Neural crest cell (in vitro differentiated cells): ENCODE results near the gene RTKN. TPM values are rescaled to one million over a fixed set of nuclear protein-coding genes. Genes with fewer than 3 reads are reported as not detected.

Source experiments
- DNase-seq: peaks from one replicate; pipeline ENCODE4 v3.0.0; 2021; ENCODE audit warnings: low read depth, mixed read lengths, low spot score
- H3K27ac Mint-ChIP-seq: one replicate; pipeline ENCODE4 v1.8.0; 2021; ENCODE audit warnings: mild to moderate bottlenecking, mixed read lengths; ENCODE audit not compliant: unreplicated experiment
- H3K27me3 Mint-ChIP-seq: 2 replicates; pipeline ENCODE4 v1.8.0; 2021; ENCODE audit warnings: low read depth, mild to moderate bottlenecking, mixed read lengths
- H3K36me3 Mint-ChIP-seq: 2 replicates; pipeline ENCODE4 v1.8.0; 2021; ENCODE audit warnings: low read depth, mild to moderate bottlenecking, mixed read lengths
- H3K4me1 Mint-ChIP-seq: 2 replicates; pipeline ENCODE4 v1.8.0; 2021; ENCODE audit warnings: mixed read lengths
- H3K4me3 Mint-ChIP-seq: one replicate; pipeline ENCODE4 v1.8.0; 2021; ENCODE audit warnings: mild to moderate bottlenecking, mixed read lengths
- H3K9me3 Mint-ChIP-seq: 2 replicates; pipeline ENCODE4 v1.8.0; 2021; ENCODE audit warnings: mixed read lengths
- total RNA-seq: library from RNA; stranded (reverse); gene quantifications from 2 replicates; pipeline ENCODE4 v1.2.1, GENCODE V29; 2021
- TF ChIP-seq, protein P1 (sequence below): fragments of 200-600 bp; sonication (generic); conservative IDR thresholded peaks from 2 replicates; pipeline ENCODE4 v1.5.0; 2021; ENCODE audit warnings: antibody characterized with exemption, mild to moderate bottlenecking

RTKN gene
- total RNA-seq, 1 donor from 2014 or later, result 62.0 TPM

DNA sequence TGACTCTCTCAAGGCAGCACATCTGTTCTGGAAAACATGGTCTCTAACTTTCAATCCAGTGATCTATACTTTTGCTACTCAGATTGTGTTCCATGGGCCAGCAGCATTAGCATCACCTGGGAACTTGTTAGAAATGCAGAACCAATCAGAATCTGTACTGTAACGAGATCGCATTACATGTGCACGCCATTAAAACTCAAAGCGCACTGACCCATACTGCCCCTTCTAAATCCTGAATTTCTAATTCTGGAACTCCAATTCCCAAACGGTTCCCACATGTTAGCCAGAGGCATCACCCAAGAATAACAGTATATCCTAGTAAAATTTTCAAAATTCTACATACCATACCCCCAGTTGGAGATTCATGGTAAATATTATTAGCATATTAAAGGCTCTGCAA is 51.1 kb downstream of the RTKN start:
- DNase-seq, result no peak
- Mint-ChIP-seq H3K4me3 (no peak overlapping the region), H3K36me3 (no peaks in the 10 kb centered on the region), H3K27me3 (peaks cover 6% of the 10 kb centered on the region), H3K4me1 (no peaks in the 10 kb centered on the region), H3K9me3 (no peaks in the 10 kb centered on the region), H3K27ac (no peak overlapping the region)
- TF ChIP-seq, protein P1, sequence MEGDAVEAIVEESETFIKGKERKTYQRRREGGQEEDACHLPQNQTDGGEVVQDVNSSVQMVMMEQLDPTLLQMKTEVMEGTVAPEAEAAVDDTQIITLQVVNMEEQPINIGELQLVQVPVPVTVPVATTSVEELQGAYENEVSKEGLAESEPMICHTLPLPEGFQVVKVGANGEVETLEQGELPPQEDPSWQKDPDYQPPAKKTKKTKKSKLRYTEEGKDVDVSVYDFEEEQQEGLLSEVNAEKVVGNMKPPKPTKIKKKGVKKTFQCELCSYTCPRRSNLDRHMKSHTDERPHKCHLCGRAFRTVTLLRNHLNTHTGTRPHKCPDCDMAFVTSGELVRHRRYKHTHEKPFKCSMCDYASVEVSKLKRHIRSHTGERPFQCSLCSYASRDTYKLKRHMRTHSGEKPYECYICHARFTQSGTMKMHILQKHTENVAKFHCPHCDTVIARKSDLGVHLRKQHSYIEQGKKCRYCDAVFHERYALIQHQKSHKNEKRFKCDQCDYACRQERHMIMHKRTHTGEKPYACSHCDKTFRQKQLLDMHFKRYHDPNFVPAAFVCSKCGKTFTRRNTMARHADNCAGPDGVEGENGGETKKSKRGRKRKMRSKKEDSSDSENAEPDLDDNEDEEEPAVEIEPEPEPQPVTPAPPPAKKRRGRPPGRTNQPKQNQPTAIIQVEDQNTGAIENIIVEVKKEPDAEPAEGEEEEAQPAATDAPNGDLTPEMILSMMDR, result no peak

DNA sequence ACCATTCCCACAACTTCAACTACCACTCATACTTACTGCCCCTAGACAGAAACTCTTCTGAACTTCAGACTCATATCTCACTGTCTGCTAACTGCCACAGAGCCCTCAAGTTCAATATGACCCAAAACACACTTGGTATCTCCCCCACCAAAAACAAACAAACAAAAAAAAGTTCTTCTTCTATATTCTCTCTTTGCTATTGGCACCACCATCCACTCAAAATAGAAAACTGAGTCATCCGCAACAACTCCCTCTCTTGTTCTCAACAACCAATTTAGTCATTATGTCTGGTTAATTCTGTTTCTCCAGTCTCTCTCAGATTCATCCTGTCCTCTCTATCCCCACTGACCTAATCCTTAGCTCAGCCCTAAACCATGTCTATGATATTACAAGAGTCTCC is 54.4 kb downstream of the RTKN start:
- H3K27me3 Mint-ChIP-seq, result no peaks in the 10 kb centered on the region
- no peak overlapping the region for H3K4me3 Mint-ChIP-seq
- no peak overlapping the region for H3K27ac Mint-ChIP-seq
- no peaks in the 10 kb centered on the region for H3K36me3 Mint-ChIP-seq
- TF ChIP-seq, protein P1, result no peak
- no peak for DNase-seq
- no peaks in the 10 kb centered on the region for H3K9me3 Mint-ChIP-seq
- H3K4me1 Mint-ChIP-seq, result no peaks in the 10 kb centered on the region

DNA sequence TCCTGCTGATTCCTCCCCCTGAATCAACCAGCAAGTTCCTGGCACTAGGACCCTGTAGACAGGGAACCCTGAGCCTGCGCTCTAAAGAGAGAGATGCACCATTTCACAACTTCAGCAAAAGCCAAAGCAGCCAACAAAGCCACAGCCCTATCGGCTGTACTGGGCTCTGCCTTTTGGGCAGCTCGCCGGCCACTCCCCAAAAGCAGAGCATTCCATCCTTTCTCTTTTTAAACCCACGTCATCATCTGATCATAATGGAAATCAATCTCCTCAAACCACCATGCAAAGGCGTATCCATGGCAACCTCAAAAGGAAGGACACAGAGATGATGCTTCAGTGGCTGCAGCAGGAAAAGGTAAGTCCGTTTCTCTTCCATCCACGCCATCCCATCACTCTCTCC is 56.3 kb downstream of the RTKN start:
- Mint-ChIP-seq H3K4me1 (peaks cover 12% of the 10 kb centered on the region), H3K27me3 (no peaks in the 10 kb centered on the region), H3K9me3 (no peaks in the 10 kb centered on the region), H3K27ac (no peak overlapping the region), H3K4me3 (no peak overlapping the region), H3K36me3 (no peaks in the 10 kb centered on the region)
- no peak for DNase-seq
- TF ChIP-seq, protein P1, result no peak

DNA sequence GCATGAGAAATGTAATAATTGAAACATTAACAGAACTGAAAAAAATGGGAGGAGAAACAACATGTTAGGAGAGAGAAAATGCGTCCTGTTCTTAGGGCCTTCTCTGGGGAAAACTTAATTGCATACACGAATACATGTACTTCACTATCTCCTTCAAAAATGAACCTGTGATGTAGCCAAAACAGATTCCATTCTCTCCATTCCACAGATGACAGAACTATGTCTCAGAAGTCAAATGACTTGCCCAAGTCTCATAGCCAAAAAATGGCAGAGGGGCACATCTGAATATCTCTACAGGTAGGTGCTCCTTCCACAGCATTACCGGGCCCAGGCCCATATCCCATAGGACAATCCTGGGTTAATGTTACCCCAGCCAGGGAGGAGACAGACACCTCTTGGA is 57.7 kb downstream of the RTKN start:
- H3K27ac Mint-ChIP-seq, result no peak overlapping the region
- no peaks in the 10 kb centered on the region for H3K9me3 Mint-ChIP-seq
- H3K4me1 Mint-ChIP-seq, result peaks cover 20% of the 10 kb centered on the region
- H3K27me3 Mint-ChIP-seq, result no peaks in the 10 kb centered on the region
- no peak for DNase-seq
- H3K36me3 Mint-ChIP-seq, result no peaks in the 10 kb centered on the region
- no peak overlapping the region for H3K4me3 Mint-ChIP-seq
- TF ChIP-seq, protein P1, result no peak

DNA sequence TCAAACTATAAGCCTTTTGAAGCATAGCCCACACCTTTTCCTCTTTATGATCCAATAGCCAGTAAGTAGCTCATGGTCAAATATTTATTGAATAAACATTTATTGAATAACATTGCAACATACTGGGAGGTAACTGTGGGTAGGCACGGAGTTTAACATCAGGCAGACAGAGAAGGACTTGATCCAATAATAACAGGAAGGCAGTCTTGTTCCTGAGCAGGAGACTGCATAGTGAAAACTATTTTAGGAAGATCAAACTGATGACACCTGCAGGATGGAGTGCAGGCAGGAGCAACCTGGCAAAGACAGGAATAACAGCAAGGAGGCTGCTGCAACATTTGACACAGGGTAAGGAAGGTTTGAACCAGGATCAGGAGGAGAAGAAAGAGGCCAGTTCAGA is 58.5 kb downstream of the RTKN start:
- Mint-ChIP-seq H3K27ac (no peak overlapping the region), H3K4me1 (peaks cover 20% of the 10 kb centered on the region), H3K9me3 (no peaks in the 10 kb centered on the region), H3K4me3 (no peak overlapping the region), H3K27me3 (no peaks in the 10 kb centered on the region), H3K36me3 (no peaks in the 10 kb centered on the region)
- no peak for DNase-seq
- TF ChIP-seq, protein P1, result no peak

DNA sequence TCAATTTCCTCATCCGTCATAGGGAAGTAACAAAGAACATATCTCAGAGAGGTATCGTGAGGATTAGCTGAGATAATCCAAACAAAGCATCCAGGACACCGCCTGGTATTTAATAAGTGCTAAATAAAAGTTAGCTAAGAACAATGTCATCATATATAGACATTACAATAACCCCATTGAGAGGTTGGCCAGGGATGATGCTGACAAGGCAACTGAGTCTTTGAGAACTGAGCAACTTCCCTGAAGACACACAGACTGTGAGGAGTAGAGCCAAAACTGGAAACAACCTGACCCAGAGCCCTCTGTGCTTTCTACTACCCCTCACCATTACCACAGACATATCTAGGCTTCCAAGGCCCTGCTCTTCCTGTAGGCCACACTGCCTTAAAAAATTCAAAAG is 60.0 kb downstream of the RTKN start:
- no peak overlapping the region for H3K27ac Mint-ChIP-seq
- H3K27me3 Mint-ChIP-seq, result no peaks in the 10 kb centered on the region
- TF ChIP-seq, protein P1, result no peak
- peaks cover 20% of the 10 kb centered on the region for H3K4me1 Mint-ChIP-seq
- H3K9me3 Mint-ChIP-seq, result no peaks in the 10 kb centered on the region
- H3K4me3 Mint-ChIP-seq, result no peak overlapping the region
- DNase-seq, result no peak
- no peaks in the 10 kb centered on the region for H3K36me3 Mint-ChIP-seq
